GM23248 (cell line): ENCODE data around the gene KRTAP5-7.

ENCODE experiments used
- EZH2 ChIP-seq: fragments of 200-600 bp; sonication (generic); IDR thresholded peaks from 2 replicates; pipeline ENCODE4 v1.6.1; 2018; ENCODE audit warnings: antibody characterized with exemption, mild to moderate bottlenecking; ENCODE audit not compliant: insufficient read depth, poor library complexity, severe bottlenecking
- EZH2phosphoT487 ChIP-seq: fragments of 200-600 bp; sonication (generic); IDR thresholded peaks from 2 replicates; pipeline ENCODE4 v1.6.1; 2018; ENCODE audit warnings: antibody characterized with exemption, moderate library complexity, mild to moderate bottlenecking, low read depth; ENCODE audit not compliant: insufficient read depth

DNA sequence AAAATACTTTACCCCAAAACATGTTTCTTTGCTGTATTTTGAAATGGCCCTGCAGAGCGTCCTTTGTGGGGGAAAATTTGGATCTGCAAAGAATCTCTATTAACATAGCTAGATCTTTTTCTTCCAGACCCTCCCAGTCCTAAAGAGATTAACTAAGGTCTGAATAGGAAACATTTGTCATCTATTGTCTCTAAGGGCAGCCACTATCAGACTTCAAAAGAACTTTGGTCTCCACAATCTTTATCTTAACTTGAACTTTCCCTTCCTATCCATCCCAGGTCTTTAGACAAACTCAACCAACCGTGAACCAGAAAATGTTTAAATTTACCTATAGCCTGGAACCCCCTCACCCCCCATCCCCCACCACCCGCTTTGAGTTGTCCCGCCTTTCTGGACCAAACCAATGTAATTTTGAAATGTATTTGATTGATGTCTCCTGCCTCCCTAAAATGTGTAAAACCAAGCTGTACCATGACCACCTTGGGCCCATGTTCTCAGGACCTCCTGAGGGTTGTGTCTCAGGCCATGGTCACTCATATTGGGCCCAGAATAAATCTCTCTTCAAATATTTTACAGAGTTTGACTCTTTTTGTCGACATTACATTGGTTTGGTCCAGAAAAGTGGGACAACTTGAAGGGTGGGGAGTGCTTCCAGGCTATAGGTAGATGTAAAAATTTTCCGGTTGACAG lies 17.6 kb downstream of the KRTAP5-7 start:
- TF ChIP-seq EZH2phosphoT487: no peak
- no peak for TF ChIP-seq EZH2
